Fibroblast of lung (primary cell): Measurements from ENCODE around the gene GET3. TPM values are rescaled to one million over a fixed set of nuclear protein-coding genes. Genes with fewer than 3 reads are reported as not detected.
A peak's percentile ranks its signal among the peaks of the same experiment; 100 is the strongest.

Source experiments
- DNase-seq, 2 donors: peaks; one replicate each; pipeline versions ENCODE4 v3.0.0 to v3.0.0-alpha.2; 2010; ENCODE audit warnings: low read depth in 2 of 2
- H2AFZ ChIP-seq: 2 replicates; pipeline ENCODE4 v1.5.1; 2012; ENCODE audit warnings: low read length, control low read depth, inconsistent platforms
- H3K27ac ChIP-seq: 2 replicates; pipeline ENCODE4 v1.5.1; 2011; ENCODE audit warnings: low read length, control low read depth; ENCODE audit not compliant: insufficient read depth
- H3K27me3 ChIP-seq: 2 replicates; pipeline ENCODE4 v1.5.1; 2011; ENCODE audit warnings: mild to moderate bottlenecking, low read length; ENCODE audit not compliant: control insufficient read depth, insufficient read depth
- H3K36me3 ChIP-seq: 2 replicates; pipeline ENCODE4 v1.5.1; 2011; ENCODE audit warnings: low read length; ENCODE audit not compliant: control insufficient read depth, insufficient read depth
- H3K4me1 ChIP-seq: 2 replicates; pipeline ENCODE4 v1.5.1; 2011; ENCODE audit warnings: low read length; ENCODE audit not compliant: control insufficient read depth, insufficient read depth; ENCODE audit errors: extremely low read depth
- H3K4me2 ChIP-seq: 2 replicates; pipeline ENCODE4 v1.5.1; 2011; ENCODE audit warnings: low read length, control low read depth; ENCODE audit not compliant: insufficient read depth; ENCODE audit errors: extremely low read depth
- H3K4me3 ChIP-seq, 4 experiments: fragments of 200-600 bp in 1 of 4; sonication (generic) in 1 of 4; replicated peaks in 1 of 4; 2 replicates each; pipeline ENCODE4 v1.5.1; 2011 to 2016; ENCODE audit warnings: low read length in 4 of 4, low read depth in 3 of 4, mild to moderate bottlenecking in 3 of 4, control low read depth in 2 of 4, inconsistent platforms in 1 of 4, mixed read lengths in 1 of 4; ENCODE audit not compliant: insufficient read depth in 1 of 4; ENCODE audit errors: control extremely low read depth in 1 of 4
- H3K79me2 ChIP-seq: 2 replicates; pipeline ENCODE4 v1.5.1; 2012; ENCODE audit warnings: mild to moderate bottlenecking, low read length, inconsistent platforms; ENCODE audit not compliant: control insufficient read depth, insufficient read depth
- H3K9ac ChIP-seq: 2 replicates; pipeline ENCODE4 v1.5.1; 2011; ENCODE audit warnings: mild to moderate bottlenecking, low read length, control low read depth; ENCODE audit not compliant: insufficient read depth
- H3K9me3 ChIP-seq: 2 replicates; pipeline ENCODE4 v1.5.1; 2012; ENCODE audit warnings: low read depth, low read length; ENCODE audit not compliant: control insufficient read depth, insufficient read depth
- H4K20me1 ChIP-seq: 2 replicates; pipeline ENCODE4 v1.5.1; 2011; ENCODE audit warnings: low read length; ENCODE audit not compliant: control insufficient read depth, insufficient read depth; ENCODE audit errors: extremely low read depth
- CTCF ChIP-seq, 2 donors: IDR thresholded peaks in 1 of 2; conservative IDR thresholded peaks in 1 of 2; 1 replicate in 1 of 2; 2 replicates in 1 of 2; pipeline ENCODE4 v1.5.1; 2011 to 2012; ENCODE audit warnings: low read length in 2 of 2, control low read depth in 1 of 2, inconsistent platforms in 1 of 2, low read depth in 1 of 2, mild to moderate bottlenecking in 1 of 2
- EZH2 ChIP-seq: IDR thresholded peaks from 2 replicates; pipeline ENCODE4 v1.5.1; 2012; ENCODE audit warnings: low read length, control low read depth, mild to moderate bottlenecking; ENCODE audit errors: missing control alignments
- polyA plus RNA-seq, 2 donors: library from polyadenylated mRNA; depleted of rRNA in 1 of 2; stranded (reverse) in 1 of 2; unstranded in 1 of 2; fragments of >200 nt; gene quantifications; 2 replicates each; pipeline ENCODE4 v1.2.1, GENCODE V29; 2011 to 2012; ENCODE audit warnings: missing spikeins in 1 of 2
- total RNA-seq: library from RNA; depleted of rRNA; stranded (reverse); fragments of >200 nt; gene quantifications from 2 replicates; pipeline ENCODE4 v1.2.1, GENCODE V29; 2014

The GET3 gene
- total and polyA plus RNA-seq, 2 donors (not counting 1 experiment from before 2014, with no cell fraction given), result 94.1 to 123 TPM

GRCh38 chr19:12785431-12786031 lies 48.2 kb downstream of the GET3 start:
- peaks cover 40% of the 10 kb centered on the region for H3K4me1 ChIP-seq
- no peak for DNase-seq
- H4K20me1 ChIP-seq, result no peaks in the 10 kb centered on the region
- H3K27me3 ChIP-seq, result no peaks in the 10 kb centered on the region
- H3K9me3 ChIP-seq, result no peaks in the 10 kb centered on the region
- H3K4me2 ChIP-seq, result no peak overlapping the region
- no peak overlapping the region for H3K9ac ChIP-seq
- TF ChIP-seq CTCF (conservative IDR thresholded peaks at IDR 0.05 in 1 of 2, IDR thresholded peaks at IDR 0.05 in 1 of 2; ENCODE audit: low read depth in 1 of 2, low read length in 2 of 2) (no peak), EZH2 (no peak)
- H3K79me2 ChIP-seq, result no peaks in the 10 kb centered on the region
- no peak overlapping the region for H2AFZ ChIP-seq
- H3K27ac ChIP-seq, result peak overlapping the region; percentile 34
- H3K4me3 ChIP-seq, result no peak overlapping the region
- no peaks in the 10 kb centered on the region for H3K36me3 ChIP-seq

GRCh38 chr19:12786141-12786870 lies 49.0 kb downstream of the GET3 start:
- Histone ChIP-seq H2AFZ (no peak overlapping the region), H3K79me2 (no peaks in the 10 kb centered on the region), H4K20me1 (no peaks in the 10 kb centered on the region), H3K27me3 (no peaks in the 10 kb centered on the region), H3K36me3 (no peaks in the 10 kb centered on the region), H3K27ac (peak overlapping the region; percentile 10), H3K9ac (no peak overlapping the region), H3K9me3 (no peaks in the 10 kb centered on the region), H3K4me3 (no peak overlapping the region), H3K4me2 (no peak overlapping the region), H3K4me1 (peaks cover 46% of the 10 kb centered on the region)
- DNase-seq, result no peak
- TF ChIP-seq EZH2 (no peak), CTCF (conservative IDR thresholded peaks at IDR 0.05 in 1 of 2, IDR thresholded peaks at IDR 0.05 in 1 of 2; ENCODE audit: low read depth in 1 of 2, low read length in 2 of 2) (no peak)

GRCh38 chr19:12786952-12787351 lies 49.7 kb downstream of the GET3 start:
- H3K27me3 ChIP-seq, result no peaks in the 10 kb centered on the region
- H3K79me2 ChIP-seq, result peaks cover 6% of the 10 kb centered on the region
- H3K4me1 ChIP-seq, result peaks cover 42% of the 10 kb centered on the region
- no peak overlapping the region for H2AFZ ChIP-seq
- no peak overlapping the region for H3K27ac ChIP-seq
- no peaks in the 10 kb centered on the region for H3K9me3 ChIP-seq
- H3K4me2 ChIP-seq, result no peak overlapping the region
- DNase-seq, result no peak
- no peaks in the 10 kb centered on the region for H3K36me3 ChIP-seq
- no peak for TF ChIP-seq CTCF (conservative IDR thresholded peaks at IDR 0.05 in 1 of 2, IDR thresholded peaks at IDR 0.05 in 1 of 2; ENCODE audit: low read depth in 1 of 2, low read length in 2 of 2)
- TF ChIP-seq EZH2, result no peak
- no peak overlapping the region for H3K4me3 ChIP-seq
- H4K20me1 ChIP-seq, result no peaks in the 10 kb centered on the region
- H3K9ac ChIP-seq, result no peak overlapping the region
